HG03039 (cell line): Measurements from ENCODE around the gene SYNJ2BP.

Source experiments
- ATAC-seq: cut with Tn5 transposase; IDR thresholded peaks from one replicate; pipeline ENCODE4 v1.9.1; 2021; ENCODE audit warnings: mild to moderate bottlenecking, moderate library complexity; ENCODE audit not compliant: unreplicated experiment

The SYNJ2BP gene

GRCh38 chr14:70392676-70393075 is 24.2 kb downstream of the SYNJ2BP start:
- ATAC-seq, result no peak

- ATAC-seq, result no peak
Measured at GRCh38 chr14:70391493-70392391, 25.1 kb downstream of the SYNJ2BP start.

GRCh38 chr14:70382536-70382935 is 34.4 kb downstream of the SYNJ2BP start:
- no peak for ATAC-seq

- no peak for ATAC-seq
Measured at GRCh38 chr14:70380824-70381223, 36.1 kb downstream of the SYNJ2BP start.

- no peak for ATAC-seq
Measured at GRCh38 chr14:70378696-70379095, 38.2 kb downstream of the SYNJ2BP start.
